Liver (tissue), 3 donors: ENCODE results near the gene APOD.

ENCODE experiments used
- ATF3 ChIP-seq: IDR thresholded peaks from 2 replicates; pipeline ENCODE4 v1.6.1; 2016; ENCODE audit warnings: antibody characterized with exemption
- CTCF ChIP-seq: fragments of 150-350 bp; IDR thresholded peaks from 2 replicates; pipeline ENCODE4 v1.5.1; 2017; ENCODE audit warnings: improper control_type of control experiment, low read depth, low read length; ENCODE audit not compliant: missing input control
- FOXA1 ChIP-seq: IDR thresholded peaks from 2 replicates; pipeline ENCODE4 v1.6.1; 2016; ENCODE audit warnings: antibody characterized with exemption
- GABPA ChIP-seq, 2 donors: IDR thresholded peaks in 1 of 2; conservative IDR thresholded peaks in 1 of 2; 2 replicates each; pipeline ENCODE4 v1.6.1; 2016; ENCODE audit warnings: antibody characterized with exemption in 2 of 2, mild to moderate bottlenecking in 1 of 2, moderate library complexity in 1 of 2
- MAX ChIP-seq: IDR thresholded peaks from 2 replicates; pipeline ENCODE4 v1.6.1; 2016; ENCODE audit warnings: antibody characterized with exemption
- RAD21 ChIP-seq, 2 donors: IDR thresholded peaks; 2 replicates each; pipeline ENCODE4 v1.6.1; 2016; ENCODE audit warnings: antibody characterized with exemption in 2 of 2, mild to moderate bottlenecking in 2 of 2
- REST ChIP-seq: IDR thresholded peaks from 2 replicates; pipeline ENCODE4 v1.6.1; 2016; ENCODE audit warnings: antibody characterized with exemption, mild to moderate bottlenecking
- TAF1 ChIP-seq: conservative IDR thresholded peaks from 2 replicates; pipeline ENCODE4 v1.6.1; 2016; ENCODE audit warnings: antibody characterized with exemption, mild to moderate bottlenecking
- YY1 ChIP-seq: IDR thresholded peaks from 2 replicates; pipeline ENCODE4 v1.6.1; 2016; ENCODE audit warnings: antibody characterized with exemption, mild to moderate bottlenecking
- donor health status: healthy.
- donor health status: healthy.

GRCh38 chr3:195554458-195554857 lies 29.3 kb downstream of the APOD start:
- TF ChIP-seq CTCF (no peak), RAD21 (IDR thresholded peaks at IDR 0.05) (no peak), ATF3 (no peak), FOXA1 (no peak), TAF1 (no peak), REST (no peak), MAX (no peak), GABPA (IDR thresholded peaks at IDR 0.05 in 1 of 2, conservative IDR thresholded peaks at IDR 0.05 in 1 of 2) (no peak), YY1 (no peak)
